Neutrophil (primary cell): Measurements from ENCODE around the gene GPR137C.
"Not testable (repeated sequence)": the region's sequence is repeated elsewhere in the genome, so short reads cannot be mapped to it uniquely, and the experiment has no call there.

Experiments
- H3K27ac ChIP-seq: fragments of 200-600 bp; sonication (generic); 2 replicates; pipeline ENCODE4 v1.5.1; 2016; ENCODE audit warnings: mild to moderate bottlenecking, moderate library complexity
- H3K27me3 ChIP-seq: fragments of 200-600 bp; sonication (generic); 2 replicates; pipeline ENCODE4 v1.6.0; 2016; ENCODE audit warnings: mild to moderate bottlenecking
- H3K36me3 ChIP-seq: fragments of 200-600 bp; sonication (generic); 2 replicates; pipeline ENCODE4 v1.5.1; 2017
- H3K4me1 ChIP-seq, 2 experiments: fragments of 200-600 bp in 1 of 2; sonication (generic) in 1 of 2; 1 replicate in 1 of 2; 2 replicates in 1 of 2; pipeline versions ENCODE4 v1.5.1 to v1.6.1; 2013 to 2016; ENCODE audit warnings: low read depth in 1 of 2, low read length in 1 of 2, mild to moderate bottlenecking in 1 of 2, moderate library complexity in 1 of 2; ENCODE audit not compliant: control insufficient read depth in 1 of 2, insufficient read depth in 1 of 2
- H3K4me3 ChIP-seq, 2 experiments: fragments of 200-600 bp in 1 of 2; sonication (generic) in 1 of 2; 1 replicate in 1 of 2; 2 replicates in 1 of 2; pipeline ENCODE4 v1.5.1; 2013 to 2016; ENCODE audit warnings: low read depth in 1 of 2, low read length in 1 of 2, mild to moderate bottlenecking in 1 of 2, moderate library complexity in 1 of 2
- H3K9me3 ChIP-seq: fragments of 200-600 bp; sonication (generic); 2 replicates; pipeline ENCODE4 v1.5.1; 2016
- TF ChIP-seq, protein P1 (sequence below): fragments of 200-600 bp; sonication (generic); IDR thresholded peaks from 2 replicates; pipeline ENCODE4 v1.5.1; 2016; ENCODE audit warnings: antibody characterized with exemption

GPR137C gene

DNA sequence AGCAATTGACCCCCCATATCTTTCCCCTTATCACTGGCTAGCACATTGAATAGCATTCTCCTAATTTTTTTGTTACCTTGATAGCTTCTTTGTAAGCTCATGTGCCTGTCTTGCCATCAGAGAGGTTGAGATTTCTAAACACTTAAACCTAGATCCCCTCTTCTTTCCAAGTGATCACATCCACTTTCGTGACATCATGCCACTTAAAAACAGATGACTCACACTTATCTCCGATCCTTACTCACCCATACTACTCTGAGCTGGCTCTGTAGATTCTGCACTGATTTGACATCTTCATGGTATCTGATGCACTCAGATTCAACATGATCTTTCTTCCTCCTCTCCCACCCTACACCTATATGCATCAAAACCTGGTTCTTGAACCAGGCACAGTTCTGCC lies 10.5 kb downstream of the GPR137C start:
- peaks cover 5% of the 10 kb centered on the region for H3K27me3 ChIP-seq
- H3K4me1 ChIP-seq, result no peaks in the 10 kb centered on the region
- H3K27ac ChIP-seq, result no peak overlapping the region
- no peaks in the 10 kb centered on the region for H3K9me3 ChIP-seq
- no peak overlapping the region for H3K4me3 ChIP-seq
- TF ChIP-seq, protein P1, sequence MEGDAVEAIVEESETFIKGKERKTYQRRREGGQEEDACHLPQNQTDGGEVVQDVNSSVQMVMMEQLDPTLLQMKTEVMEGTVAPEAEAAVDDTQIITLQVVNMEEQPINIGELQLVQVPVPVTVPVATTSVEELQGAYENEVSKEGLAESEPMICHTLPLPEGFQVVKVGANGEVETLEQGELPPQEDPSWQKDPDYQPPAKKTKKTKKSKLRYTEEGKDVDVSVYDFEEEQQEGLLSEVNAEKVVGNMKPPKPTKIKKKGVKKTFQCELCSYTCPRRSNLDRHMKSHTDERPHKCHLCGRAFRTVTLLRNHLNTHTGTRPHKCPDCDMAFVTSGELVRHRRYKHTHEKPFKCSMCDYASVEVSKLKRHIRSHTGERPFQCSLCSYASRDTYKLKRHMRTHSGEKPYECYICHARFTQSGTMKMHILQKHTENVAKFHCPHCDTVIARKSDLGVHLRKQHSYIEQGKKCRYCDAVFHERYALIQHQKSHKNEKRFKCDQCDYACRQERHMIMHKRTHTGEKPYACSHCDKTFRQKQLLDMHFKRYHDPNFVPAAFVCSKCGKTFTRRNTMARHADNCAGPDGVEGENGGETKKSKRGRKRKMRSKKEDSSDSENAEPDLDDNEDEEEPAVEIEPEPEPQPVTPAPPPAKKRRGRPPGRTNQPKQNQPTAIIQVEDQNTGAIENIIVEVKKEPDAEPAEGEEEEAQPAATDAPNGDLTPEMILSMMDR, result no peak
- H3K36me3 ChIP-seq, result no peaks in the 10 kb centered on the region

GRCh38 chr14:52568454-52568853 lies 15.8 kb downstream of the GPR137C start:
- not testable (repeated sequence) for H3K4me1 ChIP-seq, H3K27me3 ChIP-seq, H3K9me3 ChIP-seq, H3K27ac ChIP-seq, H3K4me3 ChIP-seq, H3K36me3 ChIP-seq

GRCh38 chr14:52575858-52576257 lies 23.2 kb downstream of the GPR137C start:
- Histone ChIP-seq H3K9me3 (no peaks in the 10 kb centered on the region), H3K4me1 (no peaks in the 10 kb centered on the region), H3K4me3 (no peak overlapping the region), H3K27ac (no peak overlapping the region), H3K36me3 (no peaks in the 10 kb centered on the region), H3K27me3 (no peaks in the 10 kb centered on the region)
- TF ChIP-seq, protein P1, result no peak

- no peaks in the 10 kb centered on the region for H3K36me3 ChIP-seq
- no peaks in the 10 kb centered on the region for H3K27me3 ChIP-seq
Observed at GRCh38 chr14:52583544-52583943, 30.9 kb downstream of the GPR137C start.

DNA sequence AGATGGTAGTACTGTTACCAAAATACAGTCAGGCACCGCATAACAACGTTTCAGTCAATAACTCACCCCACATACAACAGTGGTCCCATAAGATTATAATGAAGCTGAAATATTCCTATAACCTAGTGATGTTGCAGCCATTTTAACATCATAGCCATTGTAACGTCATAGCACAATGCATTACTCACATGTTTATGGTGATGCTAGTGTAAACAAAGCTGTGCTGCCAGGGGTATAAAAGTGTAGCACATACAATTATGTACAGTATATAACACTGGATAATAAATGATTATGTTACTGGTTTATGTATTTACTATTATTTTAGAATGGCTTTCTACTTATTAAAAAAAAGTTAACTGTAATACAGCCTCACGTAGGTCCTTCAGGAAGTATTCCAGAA lies 37.0 kb downstream of the GPR137C start:
- no peaks in the 10 kb centered on the region for H3K27me3 ChIP-seq
- no peak overlapping the region for H3K27ac ChIP-seq
- H3K9me3 ChIP-seq, result no peaks in the 10 kb centered on the region
- no peaks in the 10 kb centered on the region for H3K36me3 ChIP-seq
- no peak overlapping the region for H3K4me3 ChIP-seq
- TF ChIP-seq, protein P1, result no peak
- no peaks in the 10 kb centered on the region for H3K4me1 ChIP-seq

More at GRCh38 chr14:52583544-52583943, 30.9 kb downstream of the GPR137C start:
- Histone ChIP-seq H3K4me1 (no peaks in the 10 kb centered on the region), H3K4me3 (no peak overlapping the region), H3K9me3 (no peaks in the 10 kb centered on the region), H3K27ac (no peak overlapping the region)
- TF ChIP-seq, protein P1, result no peak

- TF ChIP-seq, protein P1, result no peak
- no peaks in the 10 kb centered on the region for H3K4me1 ChIP-seq
- no peak overlapping the region for H3K27ac ChIP-seq
- H3K9me3 ChIP-seq, result no peaks in the 10 kb centered on the region
- no peak overlapping the region for H3K4me3 ChIP-seq
- no peaks in the 10 kb centered on the region for H3K27me3 ChIP-seq
- no peaks in the 10 kb centered on the region for H3K36me3 ChIP-seq
Observed at GRCh38 chr14:52590318-52590717, 37.7 kb downstream of the GPR137C start.
